Panc1 (cell line): ENCODE data around the gene BARD1.

Experiments
- CTCF ChIP-seq: fragments of 450-650 bp; IDR thresholded peaks from 2 replicates; pipeline ENCODE4 v1.5.1; 2017; ENCODE audit warnings: mild to moderate bottlenecking
- POLR2AphosphoS5 ChIP-seq: IDR thresholded peaks from 2 replicates; pipeline ENCODE4 v1.6.1; 2012; ENCODE audit warnings: mild to moderate bottlenecking, low read depth, low read length, moderate library complexity
- REST ChIP-seq, 2 experiments: IDR thresholded peaks; 2 replicates each; pipeline ENCODE4 v1.6.1; 2011 to 2012; ENCODE audit warnings: low read depth in 2 of 2, control low read depth in 1 of 2, low read length in 1 of 2, mild to moderate bottlenecking in 1 of 2, moderate library complexity in 1 of 2; ENCODE audit not compliant: insufficient read depth in 1 of 2
- TCF7L2 ChIP-seq: IDR thresholded peaks from 2 replicates; pipeline ENCODE4 v1.6.1; 2011; ENCODE audit warnings: mild to moderate bottlenecking, low read depth, low read length, inconsistent platforms

DNA sequence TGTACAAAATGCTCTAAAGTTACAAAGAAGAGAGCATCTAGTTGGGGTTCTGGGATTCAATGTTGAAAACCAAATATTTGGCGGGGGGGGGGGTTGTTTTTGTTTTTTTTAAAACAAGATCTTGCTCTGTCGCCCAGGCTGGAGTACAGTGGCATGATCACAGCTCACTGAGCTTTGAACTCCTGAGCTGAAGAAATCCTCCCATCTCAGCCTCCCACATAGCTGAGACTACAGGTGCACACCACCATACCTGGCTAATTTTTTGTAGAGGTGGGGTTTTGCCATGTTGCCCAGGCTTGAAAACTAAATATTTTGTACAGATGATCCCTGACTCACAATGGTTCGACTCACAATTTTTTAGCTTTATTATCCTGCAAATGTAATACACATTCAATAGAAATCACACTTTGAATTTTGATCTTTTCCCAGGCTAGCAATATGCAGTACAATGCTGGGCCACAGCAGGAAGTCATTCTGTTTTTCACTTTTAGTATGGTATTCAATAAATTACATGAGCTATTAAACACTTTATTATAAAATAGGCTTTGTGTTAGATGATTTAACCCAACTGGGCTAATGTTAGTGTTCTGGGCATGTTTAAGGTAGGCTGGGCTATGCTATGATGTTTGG lies 7.6 kb downstream of the BARD1 start:
- TF ChIP-seq CTCF, result no peak
- no peak for TF ChIP-seq POLR2AphosphoS5
- TF ChIP-seq REST (IDR thresholded peaks at IDR 0.05; ENCODE audit: insufficient read depth in 1 of 2, low read depth in 2 of 2, low read length in 1 of 2), result no peak
- TF ChIP-seq TCF7L2, result no peak
